OCI-M2 (cell line): Measurements from ENCODE around the gene SGCD.
"Not testable (repeated sequence)": the region's sequence is repeated elsewhere in the genome, so short reads cannot be mapped to it uniquely, and the experiment has no call there.

Experiments used
- DNase-seq: peaks from one replicate; lab custom pipeline; 2025; ENCODE audit not compliant: unreplicated experiment; lab: John Stamatoyannopoulos, UW

The SGCD gene

DNA sequence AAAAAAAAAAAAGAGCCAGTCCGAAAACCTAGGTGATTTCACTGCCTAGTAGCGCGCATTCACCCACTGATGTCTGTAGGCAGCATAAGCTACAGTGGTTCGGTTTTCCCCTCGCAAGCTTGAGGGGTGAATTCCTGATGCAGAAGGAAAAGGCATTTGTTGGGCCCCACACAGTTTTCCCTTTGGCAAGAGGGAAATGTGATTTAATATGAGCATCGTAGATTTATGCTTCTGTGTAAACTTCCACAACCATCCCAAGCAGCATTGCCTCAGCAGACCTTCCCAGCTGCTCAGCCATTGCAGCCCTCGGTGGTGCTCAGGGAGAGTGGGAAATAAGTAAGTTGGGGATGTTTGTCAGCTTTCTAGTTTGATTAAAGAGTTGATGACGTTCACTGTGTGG is 291.6 kb downstream of the SGCD start:
- no peak for DNase-seq

DNA sequence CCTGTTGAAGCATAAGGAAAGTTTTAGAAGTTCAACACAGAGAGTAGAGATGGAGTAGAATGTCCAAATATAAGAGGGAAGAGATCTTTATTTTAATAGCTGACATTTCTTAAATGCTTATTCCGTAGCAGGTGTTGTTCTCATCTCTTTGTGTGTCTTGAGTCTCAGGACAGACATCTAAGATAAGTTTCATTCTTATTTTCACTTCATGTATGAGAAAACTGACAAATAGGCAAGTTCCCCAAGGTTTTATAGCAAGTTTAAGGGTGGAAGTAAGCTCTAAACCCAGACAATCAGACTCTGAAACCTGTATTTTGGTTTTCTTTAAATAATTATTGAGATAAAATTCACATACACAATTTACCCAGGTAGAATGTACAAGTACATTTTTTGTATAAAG is 294.8 kb downstream of the SGCD start:
- DNase-seq, result no peak

DNA sequence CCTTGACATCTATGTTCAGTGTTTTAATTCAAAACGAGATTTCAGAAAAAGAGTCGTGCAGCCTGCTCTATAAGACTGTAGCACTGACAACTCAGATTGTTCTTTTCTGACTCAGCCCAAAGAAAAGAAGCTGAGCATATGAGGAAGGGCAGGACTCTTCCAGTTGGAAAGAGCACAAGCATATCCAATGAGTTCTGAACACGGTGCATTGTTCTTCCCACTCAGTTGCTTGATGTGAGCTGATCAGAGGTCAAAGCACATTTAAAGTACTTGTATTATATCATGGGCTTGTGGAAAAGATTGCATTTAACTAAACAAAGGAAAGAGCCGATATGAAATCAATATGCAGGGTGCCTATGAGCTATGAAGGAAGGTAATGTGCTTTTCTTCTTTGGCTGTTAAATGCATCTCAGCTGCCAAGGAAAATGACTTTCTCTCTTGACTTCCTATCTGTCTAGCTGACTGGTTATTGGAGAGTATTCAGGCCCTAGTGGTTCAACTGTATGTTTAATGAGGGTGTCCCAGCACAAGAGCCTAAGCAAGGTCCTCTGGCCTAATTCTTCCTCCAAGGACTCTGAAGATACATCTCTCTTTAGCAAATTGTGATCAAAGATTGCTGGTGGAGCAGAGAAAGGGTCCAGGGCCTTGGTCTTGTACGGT is 296.5 kb downstream of the SGCD start:
- DNase-seq, result no peak

DNA sequence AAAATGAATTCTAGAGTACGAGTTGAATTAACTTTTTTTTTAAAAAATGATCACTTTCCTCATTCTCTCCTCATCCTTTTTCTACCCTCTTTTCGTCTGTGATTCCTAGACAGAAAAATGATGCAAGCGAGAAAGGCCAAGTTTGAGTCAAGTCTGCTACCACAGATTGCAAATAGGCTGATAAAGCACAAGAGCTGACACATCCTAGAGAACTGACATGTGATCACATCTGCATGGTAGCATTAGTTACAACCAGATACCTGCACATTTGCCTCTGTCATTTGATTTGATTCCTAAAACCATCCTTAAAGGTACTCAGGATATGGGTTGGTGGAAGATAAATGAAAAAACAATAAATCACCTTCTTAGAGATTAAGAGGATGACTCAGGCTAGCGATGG is 297.7 kb downstream of the SGCD start:
- DNase-seq, result no peak

DNA sequence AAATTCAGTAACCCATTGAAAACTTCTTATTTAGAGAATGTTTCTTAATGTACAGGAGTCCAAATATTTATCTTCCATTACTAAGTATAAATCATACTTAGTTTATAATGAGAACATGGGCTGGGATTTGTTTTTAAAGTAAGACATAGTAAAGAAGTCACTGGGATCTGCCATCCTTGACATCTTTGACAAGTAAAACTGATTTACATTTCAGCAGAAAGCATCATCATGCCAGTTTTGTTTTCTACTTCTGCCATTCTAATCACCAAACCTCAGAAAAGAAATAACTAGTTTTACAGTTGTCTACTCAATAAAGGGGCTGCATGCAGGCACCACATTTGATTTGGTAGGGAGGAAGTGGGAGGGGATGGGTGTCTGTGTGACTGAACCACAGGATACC is 301.5 kb downstream of the SGCD start:
- no peak for DNase-seq

DNA sequence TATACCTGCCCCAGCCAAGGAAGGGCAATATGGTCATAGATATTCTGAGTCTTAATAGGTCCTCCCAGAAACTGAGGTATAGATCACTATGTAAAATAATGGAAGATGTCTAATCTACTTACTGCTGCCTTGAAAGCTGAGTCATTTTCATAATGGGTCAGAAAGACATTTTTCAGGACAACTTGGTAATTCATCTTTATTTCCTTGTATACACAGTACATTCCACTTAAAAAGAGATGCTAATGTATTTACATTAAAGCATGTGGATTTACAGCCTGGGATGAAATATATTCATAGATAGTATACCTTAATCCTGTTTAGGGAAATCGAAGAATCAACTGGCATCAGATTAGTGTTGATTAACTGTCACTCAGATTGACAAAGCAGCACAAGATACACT is 304.0 kb downstream of the SGCD start:
- no peak for DNase-seq

DNA sequence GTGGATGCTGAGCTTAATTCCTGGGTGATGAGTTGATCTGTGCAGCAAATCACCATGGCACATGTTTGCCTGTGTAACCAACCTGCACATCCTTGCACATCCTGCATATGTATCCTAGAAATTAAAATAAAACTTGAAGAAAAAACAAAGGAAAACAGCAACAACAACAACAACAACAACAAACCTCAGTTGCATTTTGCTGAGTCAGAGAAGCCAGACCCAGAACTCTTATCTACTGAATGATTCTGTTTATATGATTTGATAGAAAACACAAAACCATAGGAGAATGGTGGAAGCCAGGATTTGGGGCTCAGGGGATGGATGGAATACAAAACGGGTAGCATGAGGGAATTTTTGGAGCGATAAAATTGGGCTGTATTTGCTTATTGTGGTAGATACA is 307.3 kb downstream of the SGCD start:
- DNase-seq, result no peak

DNA sequence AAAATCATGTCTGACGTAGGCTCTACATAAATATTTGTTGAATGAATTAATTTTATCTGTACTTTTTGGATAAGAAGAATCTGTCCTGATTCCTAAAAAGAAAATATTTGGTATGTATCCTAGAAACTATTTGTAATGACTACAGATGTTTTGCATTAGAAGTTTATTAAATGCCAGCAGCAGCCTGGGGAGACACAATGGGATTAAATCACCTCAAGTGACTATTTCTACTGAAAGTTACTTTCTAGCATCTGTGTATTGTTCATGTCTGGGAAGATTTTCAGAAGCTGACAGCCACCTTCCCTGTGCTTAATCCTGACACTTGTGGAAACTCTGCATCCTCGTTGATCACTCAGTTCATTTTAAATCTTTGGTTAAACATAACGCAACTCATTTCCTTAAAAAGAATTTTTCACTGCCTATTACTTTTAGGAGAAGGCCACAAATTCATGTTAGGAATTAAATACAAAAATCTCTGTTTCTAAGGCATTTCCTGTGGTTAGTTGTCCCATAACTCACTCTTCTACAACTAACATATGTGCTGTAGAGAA is 313.8 kb downstream of the SGCD start:
- no peak for DNase-seq

DNA sequence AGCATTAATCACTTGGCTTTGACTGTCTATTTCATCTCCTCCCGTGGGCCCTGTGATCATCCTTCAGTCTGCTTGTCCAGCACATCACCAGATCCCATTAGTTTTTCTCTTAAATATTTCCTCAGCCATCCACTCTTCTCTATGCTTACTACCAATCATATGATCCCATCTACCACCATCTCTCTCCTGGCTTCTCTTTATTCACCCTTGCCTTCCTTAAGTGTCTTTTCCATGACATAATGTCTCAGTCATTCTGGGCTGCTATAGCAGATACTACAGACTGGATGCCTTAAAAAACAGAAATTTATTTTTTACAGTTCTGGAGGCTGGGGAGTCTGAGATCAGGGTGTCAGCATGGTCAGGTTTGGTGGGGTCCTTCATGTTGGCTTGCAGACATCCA is 314.7 kb downstream of the SGCD start:
- no peak for DNase-seq

DNA sequence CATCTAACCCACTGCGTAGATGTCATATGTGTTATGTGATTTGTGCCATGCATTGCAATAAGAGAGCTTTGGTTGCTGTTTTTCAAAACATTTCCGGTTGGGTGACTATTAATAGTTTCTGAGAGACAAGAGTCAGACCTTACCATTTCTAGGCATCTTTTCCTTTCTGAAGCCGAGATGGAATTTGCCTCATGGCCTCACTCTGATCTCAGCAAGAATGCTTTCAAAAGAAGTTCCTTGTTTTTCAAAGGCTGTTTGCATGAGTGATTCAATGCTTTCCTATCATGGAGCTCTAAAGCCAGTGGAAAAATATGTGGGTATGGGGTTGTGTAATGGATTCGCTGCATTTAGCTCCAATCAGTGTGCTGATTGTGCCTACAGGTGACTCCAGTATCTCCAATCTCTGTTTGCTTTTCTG is 320.1 kb downstream of the SGCD start:
- DNase-seq, result no peak

DNA sequence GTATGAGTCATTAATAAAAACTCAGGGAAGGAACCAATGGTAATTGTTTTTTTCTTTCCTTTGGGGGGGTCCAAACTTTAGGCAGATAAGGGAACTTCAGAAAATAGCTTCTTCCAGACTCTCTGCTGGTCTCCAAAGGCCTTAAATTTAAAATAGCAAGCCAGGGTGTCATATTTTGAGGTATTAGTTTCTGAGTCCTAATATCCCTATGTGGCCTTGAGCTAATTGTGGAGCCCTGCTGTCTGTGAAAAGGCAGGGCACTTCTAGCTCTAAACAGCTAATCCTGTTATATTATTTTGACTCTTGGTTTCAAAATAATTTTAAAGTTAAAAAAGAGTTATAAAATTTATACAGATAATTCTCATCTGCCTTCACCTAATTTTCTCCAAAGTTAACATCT is 327.5 kb downstream of the SGCD start:
- no peak for DNase-seq

DNA sequence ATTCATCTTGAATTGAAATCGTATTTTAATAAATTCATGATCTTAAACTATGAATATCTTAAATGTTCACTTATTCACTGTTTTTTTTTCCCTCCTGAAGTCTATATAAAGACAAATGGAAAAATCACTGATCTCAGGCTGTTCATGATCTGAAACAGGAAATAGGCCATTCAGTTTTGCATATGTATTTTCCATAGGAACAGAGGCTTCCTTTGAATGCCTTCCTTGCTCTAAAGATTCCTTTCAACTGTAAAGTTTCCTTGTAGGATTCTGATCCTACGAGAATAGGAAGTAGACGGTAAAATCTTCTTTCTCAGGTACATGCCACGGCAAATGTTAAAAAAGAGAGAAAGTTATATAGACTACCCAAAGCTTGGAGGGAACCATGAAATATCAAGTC is 328.8 kb downstream of the SGCD start:
- DNase-seq, result no peak

DNA sequence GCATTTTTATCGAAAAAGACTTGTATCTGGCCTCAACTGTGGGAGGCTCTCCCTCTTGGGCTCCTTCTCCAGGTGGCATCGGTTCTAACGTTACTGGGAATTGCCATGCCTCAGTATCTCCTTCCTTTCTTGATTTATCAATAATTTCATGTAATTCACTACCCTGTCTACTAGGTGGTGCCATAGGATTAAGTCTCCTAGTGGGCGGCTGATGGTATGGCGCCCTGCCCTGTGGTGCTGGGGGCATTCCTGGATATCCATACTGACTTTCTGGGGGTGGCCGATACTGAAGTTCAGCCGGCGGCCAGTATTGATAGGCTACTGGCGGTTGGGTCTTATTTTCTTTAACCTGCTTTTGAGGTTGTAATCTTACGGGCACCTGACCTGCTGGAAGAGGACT is 337.9 kb downstream of the SGCD start:
- not testable (repeated sequence) for DNase-seq

DNA sequence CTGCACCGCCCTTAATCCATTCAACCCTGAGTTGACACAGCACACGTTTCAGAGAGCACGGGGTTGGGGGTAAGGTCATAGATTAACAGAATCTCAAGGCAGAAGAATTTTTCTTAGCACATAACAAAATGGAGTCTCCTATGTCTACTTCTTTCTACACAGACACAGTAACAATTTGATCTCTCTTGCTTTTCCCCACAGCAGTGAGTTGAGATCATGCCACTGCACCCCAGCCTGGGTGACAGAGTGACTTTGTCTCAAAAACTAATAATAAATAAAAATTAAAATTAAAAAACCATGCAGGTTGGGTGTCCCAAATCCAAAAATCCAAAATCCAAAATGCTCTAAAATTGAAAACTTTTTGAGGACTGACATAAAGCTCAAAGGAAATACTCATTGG is 339.7 kb downstream of the SGCD start:
- DNase-seq, result not testable (repeated sequence)

DNA sequence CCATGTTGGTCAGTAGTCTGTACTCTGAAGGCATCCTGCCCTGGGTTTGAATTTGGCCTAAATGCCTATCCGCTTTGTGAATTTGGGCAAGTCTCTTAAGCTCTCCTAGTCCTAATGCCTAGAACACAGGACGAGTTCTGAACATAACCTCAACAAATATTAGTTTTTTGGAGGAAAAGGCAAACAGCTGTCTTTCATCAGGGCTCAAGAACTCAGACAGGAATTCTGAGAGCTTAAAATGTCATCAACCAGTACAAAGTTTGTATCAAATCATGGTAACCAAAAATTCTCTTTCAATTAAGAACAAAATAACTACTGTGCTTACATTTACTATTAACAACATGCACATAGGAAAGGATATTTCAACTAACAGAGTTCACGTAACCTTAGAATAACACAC is 340.7 kb downstream of the SGCD start:
- DNase-seq, result no peak

DNA sequence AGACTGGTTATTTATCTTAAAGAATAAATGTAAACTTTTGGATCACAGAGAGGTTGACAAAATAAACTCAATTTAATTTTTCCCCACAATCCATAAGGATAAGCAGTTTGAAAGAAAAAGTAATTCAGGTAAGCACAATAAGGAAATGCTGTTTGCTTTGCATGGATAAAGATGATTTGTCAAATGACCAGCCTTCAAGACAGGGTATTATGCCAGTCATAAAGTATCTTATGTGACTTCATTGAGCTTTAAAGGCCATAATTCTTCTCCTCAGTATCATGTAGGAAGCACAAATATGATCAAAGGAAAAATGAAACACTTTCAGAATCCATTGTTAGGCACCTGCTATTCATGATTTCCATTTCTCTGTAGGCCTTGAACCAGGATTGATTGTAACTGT is 342.5 kb downstream of the SGCD start:
- DNase-seq, result no peak

DNA sequence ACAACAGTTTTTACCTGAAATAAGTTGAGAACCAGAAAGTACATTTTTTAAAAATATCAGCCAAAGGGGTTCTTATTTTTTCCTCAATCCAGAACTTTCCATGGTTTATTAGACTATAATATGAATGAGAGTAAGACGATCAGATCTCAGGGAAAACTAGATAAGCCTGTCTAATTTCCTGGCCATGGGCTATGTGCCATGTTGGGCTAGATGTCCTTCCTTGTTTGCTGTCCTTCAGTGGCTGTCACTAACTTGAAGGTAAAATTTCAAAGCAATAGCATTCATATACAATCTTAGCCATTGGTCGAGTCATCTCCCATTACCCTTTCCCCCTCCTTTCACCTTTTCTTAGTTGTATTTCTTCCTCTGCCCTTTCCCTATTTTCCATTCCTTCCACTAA is 343.7 kb downstream of the SGCD start:
- DNase-seq, result no peak

DNA sequence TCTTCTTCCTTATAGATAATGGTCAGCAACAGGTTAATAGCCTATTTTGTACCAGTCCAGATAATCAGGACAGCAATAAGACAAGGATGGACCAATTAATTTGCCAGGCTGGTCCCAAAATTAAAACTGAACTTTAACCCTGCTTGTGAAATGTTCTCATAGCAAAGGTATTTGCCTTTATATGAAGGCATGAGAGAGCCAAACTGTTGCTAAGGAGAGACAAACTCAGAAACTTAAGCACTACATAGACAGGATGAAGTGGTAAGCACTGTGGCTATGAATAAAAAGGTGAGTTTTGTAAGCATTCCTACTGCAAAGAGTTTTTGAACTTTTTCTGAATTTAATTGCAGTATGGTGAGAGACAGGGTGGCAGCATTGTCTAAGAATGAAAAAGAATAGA is 348.4 kb downstream of the SGCD start:
- no peak for DNase-seq

DNA sequence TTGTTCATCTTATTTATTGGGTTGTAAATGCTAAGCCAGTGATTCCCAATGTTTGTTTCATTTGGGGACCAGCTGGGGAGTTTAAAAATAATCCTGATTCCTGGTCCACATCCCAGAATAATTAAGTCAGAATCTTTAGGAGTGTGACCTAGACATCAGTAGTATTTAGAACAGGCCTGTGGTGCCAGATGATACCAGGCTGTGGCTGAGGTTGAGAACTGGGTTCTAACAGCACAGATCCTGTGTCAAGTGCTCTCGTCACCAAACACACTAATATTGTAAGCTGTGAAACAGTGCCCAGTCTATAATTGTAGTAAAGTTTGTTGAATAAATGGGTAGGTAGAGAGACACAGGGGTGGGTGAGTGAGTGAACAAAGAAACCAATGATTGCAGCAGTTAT is 351.0 kb downstream of the SGCD start:
- no peak for DNase-seq

DNA sequence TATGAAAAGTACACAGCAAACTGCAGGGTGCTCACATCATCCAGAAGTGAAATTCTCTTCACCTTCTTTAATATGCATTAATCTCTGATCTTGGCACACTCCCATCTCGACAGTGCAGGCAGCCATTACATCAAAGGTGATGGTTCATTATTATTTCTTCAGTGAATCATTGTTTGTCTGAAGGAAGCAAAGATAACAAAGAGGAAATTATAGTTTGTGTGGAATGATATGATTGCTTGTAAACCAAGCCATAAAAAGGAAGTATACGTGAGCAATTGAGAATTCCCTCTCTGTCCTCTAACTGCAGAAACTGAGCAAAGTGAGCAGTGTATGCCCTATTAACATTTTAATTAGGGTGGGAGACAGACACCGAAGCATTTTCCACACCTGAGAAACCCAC is 351.5 kb downstream of the SGCD start:
- DNase-seq, result no peak

DNA sequence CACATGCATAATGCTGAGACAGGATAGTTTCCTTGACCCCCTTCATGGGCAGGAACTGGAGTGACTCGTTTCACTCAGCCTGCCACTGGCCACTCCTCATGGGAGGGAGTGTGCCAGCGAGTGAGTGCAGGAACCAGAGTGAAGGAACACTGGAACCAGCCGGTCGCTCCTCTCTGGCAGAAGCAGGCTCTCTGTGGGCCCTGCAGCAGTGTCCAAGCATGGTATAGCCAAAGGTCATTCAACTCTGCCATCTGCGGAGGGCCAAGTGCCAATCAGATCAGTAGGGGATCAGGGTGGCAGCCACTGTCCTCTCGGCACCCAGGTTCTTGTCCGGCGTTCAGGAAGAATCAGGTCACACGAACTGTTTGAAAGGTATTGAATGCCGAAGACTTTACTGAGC is 353.9 kb downstream of the SGCD start:
- DNase-seq, result no peak

DNA sequence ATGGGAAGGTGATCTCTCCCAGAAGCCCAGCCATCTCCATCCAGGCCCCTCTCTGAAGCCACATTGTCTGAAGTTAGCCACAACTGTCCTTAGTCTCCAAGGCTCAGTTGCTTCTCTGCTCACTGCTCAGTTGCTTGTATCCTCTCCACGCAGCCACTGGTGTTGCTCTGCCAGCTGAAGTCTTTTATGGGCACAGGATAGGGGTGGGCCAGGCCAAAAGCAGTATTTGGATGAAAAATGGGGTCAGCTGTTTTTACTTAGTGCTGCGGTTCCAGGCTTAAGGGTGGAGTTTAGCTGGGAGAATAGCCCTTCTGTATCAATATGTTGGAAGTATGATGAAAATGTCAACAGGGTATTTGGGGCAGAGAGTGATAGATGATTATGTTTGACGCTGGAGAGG is 354.3 kb downstream of the SGCD start:
- DNase-seq, result no peak

DNA sequence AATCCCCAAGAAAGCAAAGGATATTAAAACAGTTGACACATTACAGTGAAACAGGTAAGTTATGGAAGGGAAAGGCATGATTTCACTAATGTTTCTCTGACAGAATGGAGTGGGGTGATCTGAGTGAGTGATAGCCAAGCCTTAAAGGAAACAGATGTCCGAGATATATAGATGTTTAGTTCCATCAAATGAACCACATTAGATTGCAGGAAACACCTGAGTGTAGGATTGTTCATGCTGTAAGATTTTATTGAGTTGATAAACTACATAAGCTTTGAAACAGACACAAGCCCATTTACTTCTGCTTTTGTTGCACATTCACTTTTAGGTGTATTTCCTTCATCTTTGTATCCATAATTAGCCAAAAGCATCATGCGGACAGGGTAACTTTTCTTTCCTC is 356.0 kb downstream of the SGCD start:
- no peak for DNase-seq
